Osteocyte (in vitro differentiated cells): ENCODE results near the gene ESPN. TPM values are rescaled to one million over a fixed set of nuclear protein-coding genes. Genes with fewer than 3 reads are reported as not detected.

Source experiments
- DNase-seq: peaks from one replicate; pipeline ENCODE4 v3.0.0; 2021; ENCODE audit warnings: mixed read lengths; ENCODE audit not compliant: unreplicated experiment; ENCODE audit errors: extremely low spot score
- H3K27ac Mint-ChIP-seq: one replicate; pipeline ENCODE4 v1.8.0; 2021; ENCODE audit warnings: mild to moderate bottlenecking, mixed read lengths; ENCODE audit not compliant: unreplicated experiment
- H3K27me3 Mint-ChIP-seq: one replicate; pipeline ENCODE4 v1.8.0; 2021; ENCODE audit warnings: mixed read lengths; ENCODE audit not compliant: unreplicated experiment
- H3K36me3 Mint-ChIP-seq: one replicate; pipeline ENCODE4 v1.8.0; 2021; ENCODE audit warnings: mixed read lengths; ENCODE audit not compliant: unreplicated experiment
- H3K4me1 Mint-ChIP-seq: one replicate; pipeline ENCODE4 v1.8.0; 2021; ENCODE audit warnings: mixed read lengths; ENCODE audit not compliant: unreplicated experiment
- H3K4me3 Mint-ChIP-seq: one replicate; pipeline ENCODE4 v1.8.0; 2021; ENCODE audit warnings: mild to moderate bottlenecking, moderate library complexity, mixed read lengths; ENCODE audit not compliant: unreplicated experiment
- H3K9me3 Mint-ChIP-seq: one replicate; pipeline ENCODE4 v1.8.0; 2021; ENCODE audit warnings: mixed read lengths; ENCODE audit not compliant: unreplicated experiment
- total RNA-seq: library from RNA; stranded (reverse); gene quantifications from 2 replicates; pipeline ENCODE4 v1.2.1, GENCODE V29; 2021
- TF ChIP-seq, protein P1 (sequence below): fragments of 200-600 bp; sonication (generic); IDR thresholded peaks from 2 replicates; pipeline ENCODE4 v1.5.0; 2021; ENCODE audit warnings: antibody characterized with exemption, mild to moderate bottlenecking, moderate library complexity

ESPN gene
- total RNA-seq, 1 donor from 2014 or later = not detected

DNA sequence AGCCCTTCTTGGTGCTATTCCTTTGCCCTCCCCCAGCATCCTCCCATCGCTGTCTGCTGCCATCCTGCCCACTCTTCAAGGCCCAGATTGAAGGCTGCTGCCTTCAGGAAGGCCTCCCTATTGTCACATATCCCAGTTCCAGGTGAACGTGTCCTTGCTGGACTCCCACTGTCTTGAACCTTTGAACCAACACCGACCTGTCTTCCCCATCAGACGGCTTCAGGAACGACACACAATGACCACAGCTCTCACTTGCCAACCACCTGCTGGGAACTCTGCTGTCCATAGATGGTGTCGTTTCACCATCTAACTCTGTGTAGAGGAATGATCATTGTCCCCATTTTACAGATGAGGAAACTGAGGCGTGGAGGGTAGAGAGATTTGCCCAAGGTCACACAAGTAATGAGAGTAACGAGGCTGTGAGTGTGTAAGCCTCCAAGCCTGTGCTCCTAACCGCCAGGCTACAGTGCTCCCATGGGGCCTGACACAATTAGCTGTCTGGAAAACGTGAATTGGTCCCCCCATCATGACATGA is 76.8 kb downstream of the ESPN start:
- TF ChIP-seq, protein P1, sequence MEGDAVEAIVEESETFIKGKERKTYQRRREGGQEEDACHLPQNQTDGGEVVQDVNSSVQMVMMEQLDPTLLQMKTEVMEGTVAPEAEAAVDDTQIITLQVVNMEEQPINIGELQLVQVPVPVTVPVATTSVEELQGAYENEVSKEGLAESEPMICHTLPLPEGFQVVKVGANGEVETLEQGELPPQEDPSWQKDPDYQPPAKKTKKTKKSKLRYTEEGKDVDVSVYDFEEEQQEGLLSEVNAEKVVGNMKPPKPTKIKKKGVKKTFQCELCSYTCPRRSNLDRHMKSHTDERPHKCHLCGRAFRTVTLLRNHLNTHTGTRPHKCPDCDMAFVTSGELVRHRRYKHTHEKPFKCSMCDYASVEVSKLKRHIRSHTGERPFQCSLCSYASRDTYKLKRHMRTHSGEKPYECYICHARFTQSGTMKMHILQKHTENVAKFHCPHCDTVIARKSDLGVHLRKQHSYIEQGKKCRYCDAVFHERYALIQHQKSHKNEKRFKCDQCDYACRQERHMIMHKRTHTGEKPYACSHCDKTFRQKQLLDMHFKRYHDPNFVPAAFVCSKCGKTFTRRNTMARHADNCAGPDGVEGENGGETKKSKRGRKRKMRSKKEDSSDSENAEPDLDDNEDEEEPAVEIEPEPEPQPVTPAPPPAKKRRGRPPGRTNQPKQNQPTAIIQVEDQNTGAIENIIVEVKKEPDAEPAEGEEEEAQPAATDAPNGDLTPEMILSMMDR = no peak
- Mint-ChIP-seq H3K9me3 (no peaks in the 10 kb centered on the region), H3K27me3 (no peaks in the 10 kb centered on the region), H3K4me3 (no peak overlapping the region), H3K36me3 (no peaks in the 10 kb centered on the region), H3K27ac (peak overlapping the region; percentile 92), H3K4me1 (peaks cover 59% of the 10 kb centered on the region)
- DNase-seq = no peak

DNA sequence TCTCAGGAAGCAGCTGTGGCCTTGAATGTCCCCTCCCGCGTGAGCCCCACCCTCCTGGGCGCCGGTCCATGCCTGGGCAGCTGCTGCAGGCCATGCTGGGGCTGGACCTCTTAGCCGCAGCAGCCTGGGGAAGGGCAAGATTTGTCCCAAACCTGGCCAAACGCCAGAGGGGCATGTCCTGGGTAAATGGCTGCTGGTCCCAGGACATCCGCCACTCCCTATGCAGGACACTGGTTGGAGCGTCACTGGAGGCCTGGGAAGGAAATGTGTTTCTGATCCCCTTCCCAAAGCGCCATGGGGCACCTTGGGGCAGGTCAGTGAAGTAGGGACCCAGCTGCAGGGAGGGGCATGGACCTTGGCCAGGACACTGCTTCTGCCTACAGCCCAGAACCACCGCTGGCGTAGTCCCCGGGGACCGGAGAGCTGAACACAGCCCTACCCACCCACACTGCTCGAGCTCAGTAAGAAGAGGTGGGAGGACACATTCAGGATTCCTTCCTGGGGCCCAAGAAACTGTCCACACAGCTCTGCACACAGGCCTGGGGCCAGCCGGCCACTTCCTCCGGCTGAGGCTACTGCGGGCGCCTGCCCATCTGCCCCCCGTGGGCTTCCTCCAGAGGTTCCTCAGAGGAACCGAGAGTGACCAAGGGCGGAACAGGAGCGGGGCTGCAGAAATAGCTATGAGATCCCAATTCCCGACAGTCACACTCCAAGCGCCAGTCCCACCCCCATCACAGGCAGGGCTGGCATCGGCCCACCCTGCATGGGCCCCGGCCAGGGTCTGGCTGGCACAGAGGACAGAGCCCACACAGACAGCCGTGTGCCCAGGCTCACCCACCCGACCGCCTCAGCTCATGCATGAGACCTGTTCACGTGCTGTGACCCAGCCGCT is 77.7 kb downstream of the ESPN start:
- Mint-ChIP-seq H3K4me1 (peaks cover 62% of the 10 kb centered on the region), H3K4me3 (no peak overlapping the region), H3K9me3 (no peaks in the 10 kb centered on the region), H3K27me3 (no peaks in the 10 kb centered on the region), H3K27ac (peak overlapping the region; percentile 92), H3K36me3 (no peaks in the 10 kb centered on the region)
- TF ChIP-seq, protein P1 = no peak
- DNase-seq = no peak

DNA sequence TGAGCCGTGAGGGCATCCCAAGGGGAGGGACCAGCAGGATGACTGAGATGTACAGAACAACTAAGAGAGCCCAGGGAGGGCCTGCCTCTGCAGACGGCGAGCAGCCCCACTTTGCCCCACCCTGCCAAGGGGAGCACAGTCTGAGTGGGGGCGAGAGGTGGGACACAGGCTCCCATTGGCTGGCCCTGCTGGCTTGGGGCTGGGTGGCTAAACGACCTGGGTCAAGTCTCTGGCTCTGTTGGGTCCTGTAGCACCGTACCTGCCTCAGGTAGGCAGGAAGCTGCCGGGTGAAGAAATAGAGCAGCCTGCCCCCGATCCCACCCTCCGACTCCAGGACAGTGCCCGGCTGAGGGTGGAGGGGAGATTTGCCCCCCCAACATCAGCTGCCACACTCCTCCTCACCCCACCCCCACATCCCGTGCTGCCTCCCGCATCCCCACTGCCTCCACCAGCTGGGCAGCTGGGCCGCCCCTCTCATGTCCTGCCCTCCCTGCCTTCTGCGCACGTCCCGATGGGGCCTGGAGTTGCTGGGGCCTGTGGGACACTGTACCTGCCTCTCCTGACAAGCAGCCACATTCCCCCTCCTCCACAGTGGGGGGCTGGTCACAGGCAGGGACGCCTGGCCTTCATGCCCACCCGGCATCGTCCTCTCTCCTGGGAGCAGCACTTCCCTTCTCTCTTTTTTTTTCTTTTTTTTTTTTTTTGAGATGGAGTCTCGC is 79.5 kb downstream of the ESPN start:
- H3K36me3 Mint-ChIP-seq = no peaks in the 10 kb centered on the region
- DNase-seq = no peak
- peaks cover 49% of the 10 kb centered on the region for H3K4me1 Mint-ChIP-seq
- no peaks in the 10 kb centered on the region for H3K9me3 Mint-ChIP-seq
- no peaks in the 10 kb centered on the region for H3K27me3 Mint-ChIP-seq
- H3K27ac Mint-ChIP-seq = no peak overlapping the region
- no peak overlapping the region for H3K4me3 Mint-ChIP-seq
- TF ChIP-seq, protein P1 = no peak

DNA sequence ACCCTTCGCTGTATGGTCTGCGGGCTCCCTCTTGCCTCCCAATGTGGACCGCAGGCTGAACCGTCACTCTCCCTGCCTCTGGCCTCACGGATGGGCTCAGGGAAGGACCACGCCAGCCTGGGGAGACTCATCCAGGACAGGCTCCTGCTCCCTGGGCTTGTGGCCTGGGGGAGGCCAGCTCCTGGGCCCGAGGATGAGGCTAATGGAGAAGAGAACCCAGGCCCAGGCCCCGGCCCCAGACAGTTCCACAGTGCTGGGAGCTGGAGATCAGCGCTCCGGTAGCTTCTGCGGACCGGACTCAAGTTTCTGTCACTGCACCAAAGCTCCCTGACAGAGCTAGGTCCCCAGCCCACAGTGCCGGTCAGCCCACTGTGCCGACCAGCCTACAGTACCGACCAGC is 80.3 kb downstream of the ESPN start:
- H3K36me3 Mint-ChIP-seq = no peaks in the 10 kb centered on the region
- no peaks in the 10 kb centered on the region for H3K9me3 Mint-ChIP-seq
- H3K27ac Mint-ChIP-seq = no peak overlapping the region
- peaks cover 42% of the 10 kb centered on the region for H3K4me1 Mint-ChIP-seq
- no peak for DNase-seq
- TF ChIP-seq, protein P1 = no peak
- H3K4me3 Mint-ChIP-seq = no peak overlapping the region
- no peaks in the 10 kb centered on the region for H3K27me3 Mint-ChIP-seq
